NB4 (cell line): ENCODE data around the gene CBLL1.

Experiments
- MYC ChIP-seq: IDR thresholded peaks from 2 replicates; pipeline ENCODE4 v1.6.1; 2011; ENCODE audit warnings: low read depth, low read length
- POLR2A ChIP-seq: IDR thresholded peaks from 2 replicates; pipeline ENCODE4 v1.6.1; 2011; ENCODE audit warnings: mild to moderate bottlenecking; ENCODE audit not compliant: insufficient read length; ENCODE audit errors: extremely low read depth
- TF ChIP-seq, protein P1 (sequence below): IDR thresholded peaks from one replicate; pipeline ENCODE4 v1.5.1; 2012; ENCODE audit warnings: low read depth, low read length
- TF ChIP-seq, protein P2 (sequence below): IDR thresholded peaks from 2 replicates; pipeline ENCODE4 v1.6.1; 2011; ENCODE audit warnings: low read depth, low read length

DNA sequence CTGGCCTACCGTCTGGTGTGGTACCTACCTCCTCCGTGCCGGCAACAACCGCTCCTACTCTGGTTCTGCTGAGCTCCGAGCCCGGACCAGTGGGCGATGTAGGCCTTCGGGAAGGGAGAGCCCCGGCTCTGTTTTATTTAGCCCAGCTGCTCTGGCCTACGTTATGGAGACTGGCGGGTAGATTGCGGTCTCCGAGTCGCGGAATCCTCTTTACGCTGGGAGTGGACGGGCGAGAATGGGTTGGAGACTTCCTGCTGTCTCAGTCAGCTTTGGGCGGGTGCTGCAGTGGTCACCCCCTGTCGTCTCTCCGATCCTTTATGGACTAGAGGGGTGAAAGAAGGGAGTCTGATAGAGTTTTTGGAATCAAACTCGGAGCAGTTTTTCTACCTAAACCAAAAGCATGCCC is 406 bp downstream of the CBLL1 start:
- TF ChIP-seq, protein P1, sequence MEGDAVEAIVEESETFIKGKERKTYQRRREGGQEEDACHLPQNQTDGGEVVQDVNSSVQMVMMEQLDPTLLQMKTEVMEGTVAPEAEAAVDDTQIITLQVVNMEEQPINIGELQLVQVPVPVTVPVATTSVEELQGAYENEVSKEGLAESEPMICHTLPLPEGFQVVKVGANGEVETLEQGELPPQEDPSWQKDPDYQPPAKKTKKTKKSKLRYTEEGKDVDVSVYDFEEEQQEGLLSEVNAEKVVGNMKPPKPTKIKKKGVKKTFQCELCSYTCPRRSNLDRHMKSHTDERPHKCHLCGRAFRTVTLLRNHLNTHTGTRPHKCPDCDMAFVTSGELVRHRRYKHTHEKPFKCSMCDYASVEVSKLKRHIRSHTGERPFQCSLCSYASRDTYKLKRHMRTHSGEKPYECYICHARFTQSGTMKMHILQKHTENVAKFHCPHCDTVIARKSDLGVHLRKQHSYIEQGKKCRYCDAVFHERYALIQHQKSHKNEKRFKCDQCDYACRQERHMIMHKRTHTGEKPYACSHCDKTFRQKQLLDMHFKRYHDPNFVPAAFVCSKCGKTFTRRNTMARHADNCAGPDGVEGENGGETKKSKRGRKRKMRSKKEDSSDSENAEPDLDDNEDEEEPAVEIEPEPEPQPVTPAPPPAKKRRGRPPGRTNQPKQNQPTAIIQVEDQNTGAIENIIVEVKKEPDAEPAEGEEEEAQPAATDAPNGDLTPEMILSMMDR: no peak
- TF ChIP-seq POLR2A (no peak), MYC (no peak)
- TF ChIP-seq, protein P2, sequence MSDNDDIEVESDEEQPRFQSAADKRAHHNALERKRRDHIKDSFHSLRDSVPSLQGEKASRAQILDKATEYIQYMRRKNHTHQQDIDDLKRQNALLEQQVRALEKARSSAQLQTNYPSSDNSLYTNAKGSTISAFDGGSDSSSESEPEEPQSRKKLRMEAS: no peak
